ENCODE measurements around the gene PLCXD1. TPM values are rescaled to one million over a fixed set of nuclear protein-coding genes. Genes with fewer than 3 reads are reported as not detected.
"Not testable (repeated sequence)": the region's sequence is repeated elsewhere in the genome, so short reads cannot be mapped to it uniquely, and the experiment has no call there.

PLCXD1 gene
- total RNA-seq, 4 donors from 2014 or later: 5.7 to 18.8 (median 9.2) TPM

DNA sequence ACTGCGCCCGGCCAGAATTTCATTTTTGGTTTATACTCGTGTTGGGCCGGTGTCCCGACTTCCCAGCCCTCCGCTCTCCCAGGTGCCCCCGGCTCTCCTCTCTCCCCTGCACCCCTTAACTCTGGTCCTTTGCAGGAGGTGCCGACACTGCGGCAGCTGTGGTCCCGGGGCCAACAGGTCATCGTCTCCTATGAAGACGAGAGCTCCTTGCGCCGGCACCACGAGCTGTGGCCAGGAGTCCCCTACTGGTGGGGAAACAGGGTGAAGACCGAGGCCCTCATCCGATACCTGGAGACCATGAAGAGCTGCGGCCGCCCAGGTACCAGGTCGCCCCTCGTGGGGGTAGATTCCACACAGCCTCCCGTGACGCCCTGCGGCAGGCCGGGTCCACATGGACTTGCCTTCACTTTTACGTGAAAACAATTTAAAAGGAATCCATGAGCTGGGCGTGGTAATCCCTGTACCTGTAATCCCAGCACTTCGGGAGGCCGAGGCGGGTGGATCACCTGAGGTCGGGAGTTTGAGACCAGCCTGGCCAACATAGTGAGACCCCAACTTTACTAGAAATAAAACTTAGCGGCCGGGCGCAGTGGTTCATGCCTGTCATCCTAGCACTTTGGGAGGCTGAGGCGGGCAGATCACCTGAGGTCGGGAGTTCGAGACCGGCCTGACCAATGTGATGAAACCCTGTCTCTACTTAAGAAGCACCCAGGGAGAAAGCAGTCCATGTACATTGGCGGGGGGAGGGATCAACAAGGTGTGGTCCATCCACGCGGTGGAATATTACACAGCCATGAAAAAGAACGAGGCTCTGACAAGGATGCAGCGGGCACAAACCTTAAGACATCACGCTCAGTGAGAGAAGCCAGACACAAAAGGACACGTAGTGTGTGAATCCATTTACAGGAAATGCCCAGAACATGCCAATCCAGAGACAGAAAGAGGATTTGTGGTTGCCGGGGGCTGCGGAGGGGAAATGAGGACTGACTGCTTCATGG, 12.0 kb downstream of the PLCXD1 start:
- no peak for DNase-seq (ENCODE audit: low spot score in 2 of 2)
- no peaks in the 10 kb centered on the region for H3K9me3 ChIP-seq
- peaks cover 0 to 85% (median 14%) of the 10 kb centered on the region in 3 donors for H3K36me3 ChIP-seq
- TF ChIP-seq EP300 (IDR thresholded peaks at IDR 0.05) (no peak), POLR2A (IDR thresholded peaks at IDR 0.05) (no peak)
- TF ChIP-seq, protein P1, sequence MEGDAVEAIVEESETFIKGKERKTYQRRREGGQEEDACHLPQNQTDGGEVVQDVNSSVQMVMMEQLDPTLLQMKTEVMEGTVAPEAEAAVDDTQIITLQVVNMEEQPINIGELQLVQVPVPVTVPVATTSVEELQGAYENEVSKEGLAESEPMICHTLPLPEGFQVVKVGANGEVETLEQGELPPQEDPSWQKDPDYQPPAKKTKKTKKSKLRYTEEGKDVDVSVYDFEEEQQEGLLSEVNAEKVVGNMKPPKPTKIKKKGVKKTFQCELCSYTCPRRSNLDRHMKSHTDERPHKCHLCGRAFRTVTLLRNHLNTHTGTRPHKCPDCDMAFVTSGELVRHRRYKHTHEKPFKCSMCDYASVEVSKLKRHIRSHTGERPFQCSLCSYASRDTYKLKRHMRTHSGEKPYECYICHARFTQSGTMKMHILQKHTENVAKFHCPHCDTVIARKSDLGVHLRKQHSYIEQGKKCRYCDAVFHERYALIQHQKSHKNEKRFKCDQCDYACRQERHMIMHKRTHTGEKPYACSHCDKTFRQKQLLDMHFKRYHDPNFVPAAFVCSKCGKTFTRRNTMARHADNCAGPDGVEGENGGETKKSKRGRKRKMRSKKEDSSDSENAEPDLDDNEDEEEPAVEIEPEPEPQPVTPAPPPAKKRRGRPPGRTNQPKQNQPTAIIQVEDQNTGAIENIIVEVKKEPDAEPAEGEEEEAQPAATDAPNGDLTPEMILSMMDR (IDR thresholded peaks at IDR 0.05): no peak
- H3K4me1 ChIP-seq: no peaks in the 10 kb centered on the region
- WGBS, 2 donors: 97 to 99% methylated on average over 41 to 46 of the region's 47 CpGs
- no peak overlapping the region for H3K4me3 ChIP-seq
- no peaks in the 10 kb centered on the region for H3K27me3 ChIP-seq
- H3K27ac ChIP-seq: no peak overlapping the region

DNA sequence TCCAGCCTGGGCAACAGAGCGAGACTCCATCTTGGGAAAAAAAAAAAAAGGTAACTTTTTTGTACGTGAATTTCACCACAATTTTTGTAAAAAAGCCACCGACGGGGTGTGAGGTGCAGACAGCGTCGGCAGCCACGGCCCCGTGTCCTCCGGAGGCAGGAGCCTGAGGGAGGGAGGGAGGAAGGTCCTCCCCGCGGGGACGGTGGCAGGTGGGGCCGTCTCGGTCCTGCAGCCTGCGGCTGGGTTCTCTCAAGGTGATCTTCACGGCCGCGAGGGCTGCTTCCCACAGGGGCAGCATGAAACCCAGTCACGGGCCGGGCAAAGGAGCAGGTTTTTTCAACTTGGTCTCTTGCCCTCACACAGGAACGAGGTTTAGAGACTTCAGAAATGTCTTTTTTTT, 14.0 kb downstream of the PLCXD1 start:
- no peaks in the 10 kb centered on the region for H3K9me3 ChIP-seq
- H3K4me3 ChIP-seq: no peak overlapping the region
- H3K27me3 ChIP-seq: no peaks in the 10 kb centered on the region
- H3K4me1 ChIP-seq: no peaks in the 10 kb centered on the region
- TF ChIP-seq, protein P1 (IDR thresholded peaks at IDR 0.05): no peak
- TF ChIP-seq EP300 (IDR thresholded peaks at IDR 0.05) (no peak), POLR2A (IDR thresholded peaks at IDR 0.05) (no peak)
- no peak for DNase-seq (ENCODE audit: low spot score in 2 of 2)
- H3K36me3 ChIP-seq: peaks cover 0 to 78% (median 14%) of the 10 kb centered on the region in 3 donors
- no peak overlapping the region for H3K27ac ChIP-seq
- 93 to 96% methylated on average over 21 of the region's 21 CpGs for WGBS, 2 donors

DNA sequence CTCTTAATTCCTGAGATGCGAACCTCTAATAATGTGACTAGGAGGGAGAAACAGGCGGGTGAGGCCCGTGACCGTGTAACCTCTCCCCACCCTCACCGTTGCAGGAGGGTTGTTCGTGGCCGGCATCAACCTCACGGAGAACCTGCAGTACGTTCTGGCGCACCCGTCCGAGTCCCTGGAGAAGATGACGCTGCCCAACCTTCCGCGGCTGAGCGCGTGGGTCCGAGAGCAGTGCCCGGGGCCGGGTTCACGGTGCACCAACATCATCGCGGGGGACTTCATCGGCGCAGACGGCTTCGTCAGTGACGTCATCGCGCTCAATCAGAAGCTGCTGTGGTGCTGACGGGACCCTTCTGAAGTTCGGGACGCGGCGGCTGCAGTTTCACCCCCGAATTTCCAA, 17.8 kb downstream of the PLCXD1 start:
- TF ChIP-seq, protein P1 (IDR thresholded peaks at IDR 0.05): no peak
- TF ChIP-seq POLR2A (IDR thresholded peaks at IDR 0.05) (no peak), EP300 (IDR thresholded peaks at IDR 0.05) (no peak)
- no peak for DNase-seq (ENCODE audit: low spot score in 2 of 2)
- peaks cover 0 to 76% (median 4%) of the 10 kb centered on the region in 3 donors for H3K36me3 ChIP-seq
- WGBS, 2 donors: 97% methylated on average over 36 of the region's 36 CpGs
- no peaks in the 10 kb centered on the region for H3K27me3 ChIP-seq
- peaks cover 0 to 17% (median 0%) of the 10 kb centered on the region in 4 donors for H3K9me3 ChIP-seq
- H3K4me1 ChIP-seq: no peaks in the 10 kb centered on the region
- H3K27ac ChIP-seq: no peak overlapping the region
- no peak overlapping the region for H3K4me3 ChIP-seq

DNA sequence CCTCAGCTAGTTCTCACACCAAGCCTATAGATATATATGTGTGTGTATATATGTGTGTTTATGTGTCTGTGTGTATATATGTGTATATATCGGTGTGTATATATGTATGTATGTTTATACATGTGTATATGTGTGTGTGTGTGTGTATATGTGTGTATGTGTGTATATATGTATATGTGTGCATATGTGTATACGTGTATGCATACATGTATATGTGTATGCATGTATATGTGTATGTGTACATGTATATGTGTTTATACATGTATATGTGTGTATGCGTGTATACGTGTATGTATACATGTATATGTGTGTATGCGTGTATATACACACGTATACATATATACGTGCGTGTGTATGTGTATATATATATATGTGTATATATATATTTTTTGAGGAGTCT, 19.2 kb downstream of the PLCXD1 start:
- TF ChIP-seq, protein P1 (IDR thresholded peaks at IDR 0.05): no peak
- no peak for TF ChIP-seq EP300 (IDR thresholded peaks at IDR 0.05)
- TF ChIP-seq POLR2A (IDR thresholded peaks at IDR 0.05): no peak
- Histone ChIP-seq H3K4me1 (no peaks in the 10 kb centered on the region), H3K27me3 (no peaks in the 10 kb centered on the region), H3K9me3 (peaks cover 0 to 28% (median 0%) of the 10 kb centered on the region in 4 donors), H3K4me3 (no peak overlapping the region), H3K27ac (no peak overlapping the region), H3K36me3 (peaks cover 0 to 76% (median 4%) of the 10 kb centered on the region in 3 donors)
- 94 to 95% methylated on average over 8 of the region's 8 CpGs for WGBS, 2 donors
- no peak for DNase-seq (ENCODE audit: low spot score in 2 of 2)

DNA sequence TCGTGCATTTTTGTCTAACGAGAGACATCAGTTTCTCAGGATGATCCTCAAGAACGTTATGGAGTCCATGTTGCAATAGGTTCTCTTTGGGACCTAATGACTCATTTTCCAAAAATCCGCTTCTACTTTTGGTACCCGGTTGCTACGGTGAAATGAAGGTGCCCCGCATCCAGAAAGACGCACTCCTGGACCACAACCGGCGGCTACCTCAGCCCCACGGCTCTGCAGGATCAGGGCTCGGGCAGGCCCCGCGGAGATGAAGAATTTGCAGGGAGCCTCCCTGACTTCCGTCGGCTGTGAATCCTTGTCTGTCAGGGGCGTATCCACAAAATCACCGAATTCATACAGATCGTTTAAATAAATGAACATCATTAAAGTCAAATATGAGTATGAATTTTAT, 21.8 kb downstream of the PLCXD1 start:
- Histone ChIP-seq H3K4me1 (no peaks in the 10 kb centered on the region), H3K36me3 (peaks cover 3 to 88% (median 12%) of the 10 kb centered on the region in 3 donors), H3K9me3 (peaks cover 0 to 34% (median 0%) of the 10 kb centered on the region in 4 donors), H3K27me3 (no peaks in the 10 kb centered on the region), H3K4me3 (no peak overlapping the region), H3K27ac (no peak overlapping the region)
- WGBS, 2 donors: 91 to 94% methylated on average over 19 of the region's 19 CpGs
- TF ChIP-seq, protein P1 (IDR thresholded peaks at IDR 0.05): no peak
- TF ChIP-seq EP300 (IDR thresholded peaks at IDR 0.05) (no peak), POLR2A (IDR thresholded peaks at IDR 0.05) (no peak)
- DNase-seq (ENCODE audit: low spot score in 2 of 2): no peak

DNA sequence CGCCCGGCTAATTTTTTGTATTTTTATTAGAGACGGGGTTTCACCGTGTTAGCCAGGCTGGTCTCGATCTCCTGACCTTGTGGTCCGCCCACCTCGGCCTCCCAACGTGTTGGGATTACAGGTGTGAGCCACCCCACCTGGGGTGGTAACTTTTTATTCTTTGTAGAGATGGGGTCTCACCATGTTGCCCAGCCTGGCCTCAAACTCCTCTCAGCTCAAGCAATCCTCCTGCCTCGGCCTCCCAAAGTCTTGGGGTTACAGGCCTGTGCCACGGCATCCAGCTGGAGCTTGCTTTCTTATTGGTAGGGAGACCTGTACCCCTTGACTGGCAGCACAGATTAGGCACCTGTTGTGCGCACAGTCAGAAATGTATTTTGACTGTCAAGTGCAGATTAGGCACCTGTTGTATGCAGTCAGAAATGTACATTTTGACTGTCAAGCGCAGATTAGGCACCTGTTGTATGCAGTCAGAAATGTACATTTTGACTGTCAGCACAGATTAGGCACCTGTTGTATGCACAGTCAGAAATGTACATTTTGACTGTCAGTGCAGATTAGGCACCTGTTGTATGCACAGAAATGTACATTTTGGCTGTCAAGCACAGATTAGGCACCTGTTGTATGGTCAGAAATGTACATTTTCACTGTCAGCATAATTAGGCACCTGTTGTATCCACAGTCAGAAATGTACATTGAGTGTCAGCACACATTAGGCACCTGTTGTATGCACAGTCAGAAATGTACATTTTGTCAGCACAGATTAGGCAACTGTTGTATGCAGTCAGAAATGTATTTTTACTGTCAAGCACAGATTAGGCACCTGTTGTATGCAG, 24.8 kb downstream of the PLCXD1 start:
- WGBS, 2 donors: 94 to 95% methylated on average over 12 of the region's 12 CpGs

More for the DNA sequence above, 24.8 kb downstream of the PLCXD1 start:
- not testable (repeated sequence) for H3K4me3 ChIP-seq; H3K4me1 ChIP-seq; DNase-seq (ENCODE audit: low spot score in 2 of 2); H3K27ac ChIP-seq; H3K27me3 ChIP-seq
- Histone ChIP-seq H3K36me3 (peaks cover 6 to 98% (median 19%) of the 10 kb centered on the region in 3 donors), H3K9me3 (peaks cover 0 to 34% (median 0%) of the 10 kb centered on the region in 4 donors)

Data from tibial nerve (tissue), 4 donors.